GM20000 (cell line): ENCODE measurements around the gene NPAP1.
"Not testable (repeated sequence)": the region's sequence is repeated elsewhere in the genome, so short reads cannot be mapped to it uniquely, and the experiment has no call there.

Source experiments
- DNase-seq: peaks from one replicate; pipeline ENCODE4 v3.0.0; 2012; ENCODE audit warnings: low spot score
- TF ChIP-seq, protein P1 (sequence below): IDR thresholded peaks from 2 replicates; pipeline ENCODE4 v1.5.1; 2012; ENCODE audit warnings: mild to moderate bottlenecking, control low read depth; ENCODE audit errors: extremely low read depth, missing control alignments

Gene NPAP1

DNA sequence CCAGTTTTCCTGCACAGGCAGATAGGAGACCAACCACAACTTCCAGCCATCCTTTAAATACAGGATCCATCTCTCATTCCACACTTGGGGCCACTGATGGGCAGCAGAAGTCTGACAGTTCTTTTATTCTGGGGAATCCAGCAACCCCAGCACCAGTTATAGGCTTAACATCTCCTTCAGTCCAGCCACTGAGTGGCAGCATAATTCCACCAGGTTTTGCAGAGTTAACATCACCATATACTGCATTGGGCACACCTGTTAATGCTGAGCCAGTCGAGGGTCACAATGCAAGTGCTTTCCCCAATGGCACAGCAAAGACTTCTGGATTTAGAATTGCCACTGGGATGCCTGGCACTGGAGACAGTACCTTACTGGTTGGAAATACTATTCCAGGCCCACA lies 2.9 kb downstream of the NPAP1 start:
- TF ChIP-seq, protein P1, sequence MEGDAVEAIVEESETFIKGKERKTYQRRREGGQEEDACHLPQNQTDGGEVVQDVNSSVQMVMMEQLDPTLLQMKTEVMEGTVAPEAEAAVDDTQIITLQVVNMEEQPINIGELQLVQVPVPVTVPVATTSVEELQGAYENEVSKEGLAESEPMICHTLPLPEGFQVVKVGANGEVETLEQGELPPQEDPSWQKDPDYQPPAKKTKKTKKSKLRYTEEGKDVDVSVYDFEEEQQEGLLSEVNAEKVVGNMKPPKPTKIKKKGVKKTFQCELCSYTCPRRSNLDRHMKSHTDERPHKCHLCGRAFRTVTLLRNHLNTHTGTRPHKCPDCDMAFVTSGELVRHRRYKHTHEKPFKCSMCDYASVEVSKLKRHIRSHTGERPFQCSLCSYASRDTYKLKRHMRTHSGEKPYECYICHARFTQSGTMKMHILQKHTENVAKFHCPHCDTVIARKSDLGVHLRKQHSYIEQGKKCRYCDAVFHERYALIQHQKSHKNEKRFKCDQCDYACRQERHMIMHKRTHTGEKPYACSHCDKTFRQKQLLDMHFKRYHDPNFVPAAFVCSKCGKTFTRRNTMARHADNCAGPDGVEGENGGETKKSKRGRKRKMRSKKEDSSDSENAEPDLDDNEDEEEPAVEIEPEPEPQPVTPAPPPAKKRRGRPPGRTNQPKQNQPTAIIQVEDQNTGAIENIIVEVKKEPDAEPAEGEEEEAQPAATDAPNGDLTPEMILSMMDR = no peak
- no peak for DNase-seq

DNA sequence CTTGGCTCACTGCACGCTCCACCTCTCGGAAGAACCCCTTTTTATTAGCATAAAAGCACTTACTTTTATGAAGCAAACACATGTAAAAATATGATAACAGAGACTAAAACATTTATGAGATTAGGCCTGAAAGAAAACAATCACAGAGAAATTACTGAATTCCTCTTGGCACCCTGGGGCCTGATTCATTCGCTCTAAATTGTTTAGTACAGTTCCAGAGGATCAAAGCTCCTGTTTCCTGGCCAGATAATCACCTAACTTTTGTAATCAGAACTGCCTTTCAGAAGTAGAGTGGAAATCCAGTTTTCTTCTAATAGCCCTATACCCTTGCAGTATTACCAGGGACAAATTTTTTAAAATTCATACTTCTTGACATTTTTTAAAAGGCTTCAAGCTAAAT lies 6.4 kb downstream of the NPAP1 start:
- TF ChIP-seq, protein P1 = no peak
- DNase-seq = no peak

GRCh38 chr15:24682905-24683304 lies 7.3 kb downstream of the NPAP1 start:
- not testable (repeated sequence) for DNase-seq

GRCh38 chr15:24683736-24684135 lies 8.2 kb downstream of the NPAP1 start:
- DNase-seq = no peak
- TF ChIP-seq, protein P1 = no peak

GRCh38 chr15:24684313-24684712 lies 8.7 kb downstream of the NPAP1 start:
- TF ChIP-seq, protein P1 = no peak
- no peak for DNase-seq

DNA sequence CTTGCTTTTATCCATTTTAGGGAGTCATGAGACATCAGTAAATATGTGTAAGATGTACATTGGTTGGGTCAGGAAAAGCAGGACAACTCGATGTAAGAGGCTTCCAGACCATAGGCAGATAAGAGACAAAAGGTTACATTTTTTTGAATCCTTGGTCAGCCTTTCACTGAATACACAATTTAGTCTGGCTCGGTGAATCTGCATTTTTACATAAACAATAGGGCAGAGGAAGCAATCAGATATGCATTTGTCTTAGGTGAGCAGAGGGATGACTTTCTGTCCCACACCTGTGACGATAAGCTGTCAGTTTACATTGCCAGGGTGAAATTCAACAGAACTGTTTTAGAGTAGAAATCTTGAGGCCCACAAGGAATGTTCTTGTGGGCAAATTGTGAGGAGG lies 20.6 kb downstream of the NPAP1 start:
- DNase-seq = no peak
- TF ChIP-seq, protein P1 = no peak

DNA sequence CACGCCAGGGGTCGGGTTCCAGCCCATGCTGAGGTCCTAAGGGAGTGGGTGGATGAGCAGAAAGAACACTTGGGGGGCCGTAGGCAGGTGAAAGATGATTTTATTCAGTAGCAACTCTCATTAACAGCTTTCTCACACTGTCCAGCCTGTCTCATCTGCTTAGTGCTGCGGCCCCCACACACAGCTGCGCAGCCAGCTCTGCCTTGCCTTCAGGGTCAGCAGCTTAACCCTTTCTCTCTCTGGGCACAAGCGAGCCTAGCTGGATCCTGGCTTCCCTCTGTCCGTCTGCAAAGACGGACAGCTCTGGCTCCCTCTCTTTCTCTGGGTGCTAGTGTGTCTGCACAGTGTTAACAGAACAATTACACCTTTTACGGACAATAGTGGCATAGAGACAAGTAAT lies 21.3 kb downstream of the NPAP1 start:
- no peak for DNase-seq
- TF ChIP-seq, protein P1 = no peak

DNA sequence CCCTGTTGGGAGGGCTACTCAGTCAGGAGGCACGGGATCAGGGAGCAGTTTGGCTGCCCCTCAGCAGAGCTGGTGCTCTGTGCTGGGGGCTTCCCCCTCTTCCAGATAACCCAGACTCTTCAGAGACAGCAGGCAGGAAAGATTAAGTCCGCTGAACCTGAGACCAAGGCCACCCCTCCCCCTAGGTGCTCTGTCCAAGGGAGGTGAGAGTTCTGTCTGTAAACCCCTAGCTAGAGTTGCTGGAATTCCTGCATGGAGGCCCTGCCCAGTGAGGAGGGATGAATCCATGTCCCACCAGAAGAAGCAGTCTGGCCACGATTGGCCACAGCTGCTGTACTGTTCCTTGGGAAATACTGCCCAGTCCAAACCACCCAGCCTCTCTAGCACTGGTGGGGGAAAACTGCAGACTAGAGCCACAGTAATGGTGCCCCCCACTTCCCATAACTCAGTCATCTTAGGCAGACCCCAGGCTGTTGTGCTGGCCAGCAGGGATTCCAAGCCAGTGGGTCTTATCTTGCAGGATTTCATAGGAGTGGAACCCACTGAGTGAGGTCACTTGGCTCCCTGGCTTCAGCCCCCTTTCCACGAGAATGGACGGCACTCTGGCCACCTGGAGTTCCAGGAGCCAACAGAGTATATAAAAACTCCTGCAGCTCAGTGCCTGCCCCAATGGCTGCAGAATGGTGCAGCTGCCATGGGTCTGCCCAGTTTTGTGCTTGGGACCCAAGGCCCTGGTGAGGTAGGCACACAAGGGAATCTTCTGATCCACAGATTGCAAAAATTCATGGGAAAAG lies 42.9 kb downstream of the NPAP1 start:
- TF ChIP-seq, protein P1 = no peak
- DNase-seq = no peak
